Central memory CD4-positive, alpha-beta T cell (primary cell): Measurements from ENCODE around the gene JMJD7.

ENCODE experiments used
- DNase-seq: peaks from one replicate; pipeline ENCODE4 v3.0.0; 2022

Gene JMJD7

GRCh38 chr15:41886741-41887140 is 58.8 kb downstream of the JMJD7 start:
- no peak for DNase-seq

DNA sequence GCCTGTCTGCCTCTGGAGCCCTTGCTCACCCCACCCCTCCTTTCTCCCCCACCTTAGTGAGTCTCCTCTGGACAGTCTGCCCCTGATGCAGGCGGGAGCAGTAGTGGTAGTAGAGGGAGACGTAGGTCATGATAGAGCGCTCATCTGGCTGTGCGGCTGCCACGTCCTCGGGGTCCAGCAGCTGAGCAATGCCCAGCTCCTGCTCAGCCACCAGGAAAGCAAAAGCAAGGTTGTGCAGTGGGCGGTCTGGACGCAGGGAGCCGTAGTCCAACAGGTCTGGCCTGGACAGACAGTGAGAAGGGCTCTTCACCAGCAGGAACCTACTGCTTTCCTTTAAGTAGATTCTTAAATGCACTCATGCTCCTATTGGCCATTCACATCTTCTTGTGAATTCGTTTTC is 59.3 kb downstream of the JMJD7 start:
- DNase-seq: no peak
